Measurements from ENCODE around the gene CENPM.

CENPM gene

GRCh38 chr22:41904450-41905410, 42.2 kb downstream of the CENPM start:
- Mint-ChIP-seq H3K4me1 (peaks cover 26% of the 10 kb centered on the region), H3K9me3 (no peaks in the 10 kb centered on the region), H3K4me3 (no peak overlapping the region), H3K27ac (peak overlapping the region; percentile 2 to 71), H3K27me3 (peaks cover 9% of the 10 kb centered on the region)
- ATAC-seq = peak; percentile 7
- DNase-seq = no peak

DNA sequence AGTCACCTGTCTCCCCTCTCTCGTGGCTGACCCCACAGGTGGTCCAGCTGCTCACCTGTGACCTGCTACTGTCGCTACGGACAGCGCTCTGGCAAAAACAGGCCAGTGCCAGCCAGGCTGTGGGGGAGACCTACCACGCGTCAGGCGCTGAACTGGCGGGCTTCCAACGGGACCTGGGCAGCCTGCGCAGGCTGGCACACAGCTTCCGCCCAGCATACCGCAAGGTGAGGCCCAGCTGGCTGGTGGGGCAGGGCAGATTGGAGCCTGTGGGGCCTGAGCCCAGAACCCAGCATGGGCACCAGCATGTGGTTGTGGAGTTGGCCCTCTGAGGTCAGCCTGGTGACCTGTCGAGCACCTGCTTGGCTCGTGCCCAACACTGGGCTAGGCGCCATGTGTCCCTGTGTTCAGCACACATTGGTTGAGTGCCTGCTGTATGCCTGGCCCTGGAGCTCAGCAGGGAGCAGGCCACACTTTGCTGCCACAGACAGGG, 44.0 kb downstream of the CENPM start:
- peak overlapping the region in 1 of 2 donors; percentile 59 for H3K27ac Mint-ChIP-seq

DNA sequence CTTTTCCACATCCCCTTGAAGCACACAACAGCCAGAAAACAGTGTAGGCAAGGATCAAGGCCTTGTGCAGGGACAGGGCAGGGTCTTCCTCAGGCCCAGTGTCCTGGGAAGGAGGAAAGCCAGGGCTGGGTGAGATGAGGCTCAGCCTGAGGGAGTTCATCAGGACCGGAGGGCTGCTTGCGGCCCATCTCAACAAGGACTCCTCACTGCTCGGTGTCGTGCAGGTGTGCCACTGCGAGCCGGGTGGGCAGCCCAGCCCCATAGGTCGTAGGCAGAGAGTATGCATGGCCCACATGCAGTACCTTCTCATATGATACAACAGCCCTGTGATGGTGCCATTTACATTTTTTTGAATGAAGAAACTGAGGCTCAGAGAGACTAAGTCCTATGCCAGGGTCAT, 44.9 kb downstream of the CENPM start:
- DNase-seq (no peak), ATAC-seq (no peak)
- Mint-ChIP-seq H3K27ac (peak overlapping the region in 1 of 2 donors; percentile 19), H3K9me3 (no peaks in the 10 kb centered on the region), H3K4me1 (no peaks in the 10 kb centered on the region), H3K27me3 (no peaks in the 10 kb centered on the region), H3K4me3 (no peak overlapping the region)

More for the DNA sequence above, 44.0 kb downstream of the CENPM start:
- Mint-ChIP-seq H3K9me3 (no peaks in the 10 kb centered on the region), H3K4me1 (peaks cover 8% of the 10 kb centered on the region), H3K27me3 (no peaks in the 10 kb centered on the region), H3K4me3 (no peak overlapping the region)
- DNase-seq (no peak), ATAC-seq (no peak)

DNA sequence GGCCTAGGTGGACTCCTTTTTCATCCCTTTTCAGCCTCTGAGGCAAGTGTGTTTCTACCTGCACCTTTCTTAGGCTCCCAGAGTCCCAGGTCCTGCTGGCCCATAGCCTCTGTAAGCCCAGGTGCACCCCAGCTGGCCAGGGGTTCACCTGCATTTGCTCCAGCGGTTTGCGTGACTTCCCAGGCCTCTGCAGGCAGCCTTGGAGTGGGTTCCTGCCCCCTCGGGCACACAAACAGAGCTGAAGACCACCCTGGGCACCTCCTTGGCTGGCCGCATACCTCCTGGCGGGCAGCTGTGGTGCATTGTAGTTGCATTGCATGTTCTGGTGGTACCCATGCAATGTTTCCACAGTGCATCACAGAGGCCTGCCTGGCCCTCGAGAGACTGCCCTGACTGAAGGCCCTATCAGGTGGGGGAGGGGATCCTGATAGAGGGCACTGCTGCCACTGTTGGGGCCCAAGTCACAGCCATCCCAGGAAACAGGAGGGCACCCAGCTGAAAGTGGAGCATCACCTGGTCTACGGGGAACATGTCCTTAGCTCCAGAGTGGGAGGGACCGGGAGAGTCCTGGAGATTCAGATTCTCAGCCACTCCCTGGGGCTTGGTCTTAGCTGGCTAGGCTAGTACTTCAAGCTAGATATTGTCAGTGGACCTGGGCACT, 46.2 kb downstream of the CENPM start:
- H3K27ac Mint-ChIP-seq = no peak overlapping the region
- no peak for ATAC-seq
- no peaks in the 10 kb centered on the region for H3K9me3 Mint-ChIP-seq
- no peak overlapping the region for H3K4me3 Mint-ChIP-seq
- no peak for DNase-seq
- no peaks in the 10 kb centered on the region for H3K4me1 Mint-ChIP-seq
- no peaks in the 10 kb centered on the region for H3K27me3 Mint-ChIP-seq

DNA sequence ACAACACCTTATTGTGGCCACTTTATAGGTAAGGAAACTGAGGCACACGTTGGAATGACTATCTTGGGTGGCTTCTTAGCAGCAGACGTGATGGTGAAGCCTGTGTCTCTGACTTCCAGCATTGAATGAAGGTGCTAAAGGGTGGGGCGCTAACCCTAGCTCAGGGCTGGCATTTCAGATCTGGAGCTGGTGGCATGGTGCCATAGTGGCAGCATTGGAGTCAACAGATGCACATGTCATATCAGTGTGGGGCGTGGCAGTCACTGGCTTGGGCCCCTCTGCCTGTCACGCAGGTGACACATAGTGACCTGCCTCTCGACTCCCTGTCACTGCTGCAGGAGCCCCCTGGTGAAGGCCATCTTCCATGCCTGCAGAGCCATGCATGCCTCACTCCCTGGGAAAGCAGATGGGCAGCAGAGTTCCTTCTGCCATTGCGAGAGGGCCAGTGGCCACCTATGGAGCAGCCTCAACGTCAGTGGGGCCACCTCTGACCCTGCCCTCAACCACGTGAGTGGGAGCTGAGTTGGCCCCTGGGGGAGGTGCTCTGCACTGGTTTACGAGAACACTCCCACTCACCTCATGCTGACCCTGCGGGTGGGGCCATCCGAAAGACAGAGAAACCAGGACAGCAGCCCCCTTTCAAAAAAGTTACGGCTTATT, 46.8 kb downstream of the CENPM start:
- no peak for ATAC-seq
- Mint-ChIP-seq H3K27me3 (no peaks in the 10 kb centered on the region), H3K9me3 (no peaks in the 10 kb centered on the region), H3K4me1 (no peaks in the 10 kb centered on the region), H3K4me3 (no peak overlapping the region), H3K27ac (no peak overlapping the region)
- DNase-seq = no peak

DNA sequence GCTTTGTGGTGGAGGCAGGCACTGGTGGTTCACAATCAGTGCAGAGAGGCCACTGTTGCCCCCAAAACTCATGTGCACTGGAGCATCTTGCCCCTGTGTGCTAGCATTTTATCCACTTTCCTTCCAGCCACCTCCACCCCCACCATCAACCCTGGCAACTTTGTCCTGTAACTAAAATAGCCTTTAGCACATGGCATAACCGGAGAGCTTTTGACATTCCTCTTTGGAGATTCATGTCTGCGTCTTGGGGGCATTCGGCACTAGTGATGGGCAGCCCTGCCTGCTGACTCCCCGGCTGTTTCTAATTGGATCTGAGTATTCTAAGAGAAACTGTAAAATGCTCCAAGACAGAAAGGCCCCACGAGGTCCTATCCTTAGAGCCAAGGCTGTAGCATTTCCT, 47.8 kb downstream of the CENPM start:
- Mint-ChIP-seq H3K27ac (no peak overlapping the region), H3K4me3 (no peak overlapping the region), H3K9me3 (no peaks in the 10 kb centered on the region), H3K27me3 (no peaks in the 10 kb centered on the region), H3K4me1 (no peaks in the 10 kb centered on the region)
- no peak for DNase-seq
- no peak for ATAC-seq

DNA sequence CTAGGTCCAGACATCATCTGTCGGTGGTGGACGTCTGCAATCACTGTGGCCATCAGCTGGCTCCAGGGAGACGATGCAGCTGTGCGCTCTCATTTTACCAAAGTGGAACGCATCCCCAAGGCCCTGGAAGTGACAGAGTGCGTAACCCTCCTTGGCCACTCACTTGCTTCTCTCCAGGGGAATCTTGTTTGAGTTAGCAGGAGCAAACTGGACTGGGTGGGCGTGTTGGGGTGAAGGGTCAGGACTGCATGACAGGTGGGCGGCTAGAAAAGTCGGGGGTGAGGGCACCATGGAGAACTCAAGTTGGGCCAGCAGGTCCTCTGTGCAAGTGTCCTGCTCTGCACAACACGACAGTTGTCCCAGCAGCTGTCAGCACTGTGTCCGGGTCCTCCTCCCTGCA, 48.3 kb downstream of the CENPM start:
- ATAC-seq (no peak), DNase-seq (no peak)
- no peaks in the 10 kb centered on the region for H3K27me3 Mint-ChIP-seq
- H3K9me3 Mint-ChIP-seq = no peaks in the 10 kb centered on the region
- H3K4me3 Mint-ChIP-seq = no peak overlapping the region
- H3K4me1 Mint-ChIP-seq = no peaks in the 10 kb centered on the region
- peak overlapping the region in 1 of 2 donors; percentile 86 for H3K27ac Mint-ChIP-seq

GRCh38 chr22:41893591-41894375, 53.2 kb downstream of the CENPM start:
- DNase-seq = no peak
- Mint-ChIP-seq H3K4me3 (no peak overlapping the region), H3K27ac (no peak overlapping the region), H3K9me3 (no peaks in the 10 kb centered on the region), H3K4me1 (no peaks in the 10 kb centered on the region), H3K27me3 (no peaks in the 10 kb centered on the region)
- ATAC-seq = no peak

GRCh38 chr22:41892721-41893120, 54.2 kb downstream of the CENPM start:
- ATAC-seq (no peak), DNase-seq (no peak)
- Mint-ChIP-seq H3K4me1 (no peaks in the 10 kb centered on the region), H3K9me3 (no peaks in the 10 kb centered on the region), H3K27ac (peak overlapping the region in 1 of 2 donors; percentile 78), H3K27me3 (no peaks in the 10 kb centered on the region), H3K4me3 (no peak overlapping the region)

DNA sequence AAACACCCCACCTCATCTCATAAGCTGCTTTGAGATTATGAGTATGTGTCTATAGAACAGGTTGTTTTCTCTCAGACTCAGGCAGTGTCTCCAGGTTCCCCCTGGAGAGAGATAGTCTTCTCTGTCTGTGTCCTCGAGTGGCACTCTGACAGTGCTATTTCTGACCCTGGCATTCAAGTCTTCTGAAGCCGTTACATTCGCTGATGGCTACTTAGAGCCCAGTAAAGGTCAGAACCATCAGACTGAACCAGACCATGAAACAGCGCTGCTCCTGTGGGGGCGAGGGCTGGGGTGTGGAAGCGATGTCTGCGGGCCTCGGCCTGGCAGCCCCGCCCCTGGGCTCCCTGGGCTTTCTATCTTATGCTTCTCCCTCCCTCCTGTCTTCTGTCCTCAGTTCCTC, 55.5 kb downstream of the CENPM start:
- Mint-ChIP-seq H3K9me3 (no peaks in the 10 kb centered on the region), H3K4me1 (no peaks in the 10 kb centered on the region), H3K4me3 (no peak overlapping the region), H3K27ac (peak overlapping the region in 1 of 2 donors; percentile 87), H3K27me3 (no peaks in the 10 kb centered on the region)
- ATAC-seq (no peak), DNase-seq (no peak)
